Measurements from ENCODE around the gene EHF.

- TF ChIP-seq CTCF (IDR thresholded peaks at IDR 0.05 in 4 of 5, conservative IDR thresholded peaks at IDR 0.05 in 1 of 5) (no peak), POLR2A (IDR thresholded peaks at IDR 0.05) (no peak)
Measured at GRCh38 chr11:34682825-34683224, 61.9 kb downstream of the EHF start.
